GM12874 (cell line): ENCODE measurements around the gene SLBP.

Source experiments
- CTCF ChIP-seq: IDR thresholded peaks from 2 replicates; pipeline ENCODE4 v1.5.1; 2011; ENCODE audit warnings: low read depth, mild to moderate bottlenecking, control low read depth, low read length, moderate library complexity; ENCODE audit not compliant: insufficient read depth

SLBP gene

GRCh38 chr4:1691737-1692373, 20.3 kb downstream of the SLBP start:
- no peak for TF ChIP-seq CTCF

- no peak for TF ChIP-seq CTCF
These were observed 21.4 kb downstream of the SLBP start for GRCh38 chr4:1690698-1691097.

GRCh38 chr4:1686440-1687036, 25.6 kb downstream of the SLBP start:
- no peak for TF ChIP-seq CTCF

- no peak for TF ChIP-seq CTCF
These were observed 26.6 kb downstream of the SLBP start for GRCh38 chr4:1685235-1686150.

- TF ChIP-seq CTCF, result no peak
These were observed 27.4 kb downstream of the SLBP start for GRCh38 chr4:1684506-1685234.

- TF ChIP-seq CTCF, result no peak
These were observed 28.2 kb downstream of the SLBP start, which contains the start of gene FAM53A for GRCh38 chr4:1683736-1684505. Gene FAM53A (minus strand): TSS chr4:1684313. CDS start chr4:1668741, 15,572 bp downstream.
